GM12891 (cell line): ENCODE data around the gene ANAPC7.

Experiments used
- POLR2A ChIP-seq: IDR thresholded peaks from 2 replicates; pipeline ENCODE4 v1.6.1; 2011; ENCODE audit warnings: low read depth, low read length, control low read depth
- POLR2AphosphoS5 ChIP-seq: IDR thresholded peaks from 2 replicates; pipeline ENCODE4 v1.6.1; 2011; ENCODE audit warnings: low read depth, low read length, control low read depth
- TAF1 ChIP-seq: IDR thresholded peaks from 2 replicates; pipeline ENCODE4 v1.6.1; 2011; ENCODE audit warnings: low read depth, low read length, control low read depth

DNA sequence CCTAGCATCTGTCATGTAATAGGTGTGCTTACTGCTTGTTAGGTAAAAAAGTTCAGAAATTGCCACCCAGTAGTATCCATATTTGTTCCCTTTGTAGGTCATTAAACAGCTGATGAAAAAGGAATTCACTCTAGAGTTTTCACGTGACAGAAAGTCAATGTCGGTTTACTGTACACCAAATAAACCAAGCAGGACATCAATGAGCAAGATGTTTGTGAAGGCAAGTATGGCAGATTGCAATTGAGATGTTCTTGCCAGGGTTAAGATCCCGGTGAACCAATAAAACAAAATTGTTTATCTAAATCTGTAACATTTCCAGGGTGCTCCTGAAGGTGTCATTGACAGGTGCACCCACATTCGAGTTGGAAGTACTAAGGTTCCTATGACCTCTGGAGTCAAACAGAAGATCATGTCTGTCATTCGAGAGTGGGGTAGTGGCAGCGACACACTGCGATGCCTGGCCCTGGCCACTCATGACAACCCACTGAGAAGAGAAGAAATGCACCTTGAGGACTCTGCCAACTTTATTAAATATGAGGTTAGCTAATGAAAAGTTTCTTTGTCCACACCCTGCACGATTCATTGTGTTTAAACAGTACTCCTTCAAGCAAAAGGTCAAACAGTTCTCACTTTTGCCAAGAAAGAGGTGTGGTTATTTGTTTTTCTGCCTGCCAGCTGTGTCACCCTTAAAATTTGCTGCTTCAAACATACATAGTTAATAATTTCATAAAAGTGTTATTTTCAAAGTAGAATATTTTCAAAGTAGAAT, 64.1 kb downstream of the ANAPC7 start:
- TF ChIP-seq POLR2A (no peak), TAF1 (no peak), POLR2AphosphoS5 (no peak)
